Brain microvascular endothelial cell (primary cell): Measurements from ENCODE around the gene RPUSD3.
A peak's percentile ranks its signal among the peaks of the same experiment; 100 is the strongest.
"Not testable (repeated sequence)": the region's sequence is repeated elsewhere in the genome, so short reads cannot be mapped to it uniquely, and the experiment has no call there.

ENCODE experiments used
- DNase-seq: peaks from one replicate; pipeline ENCODE4 v3.0.0-alpha.2; 2020
- H3K27ac ChIP-seq: fragments of 250-450 bp; sonication (Bioruptor Pico); 2 replicates; pipeline ENCODE4 v1.5.1; 2020; ENCODE audit warnings: mild to moderate bottlenecking, moderate library complexity
- H3K27me3 ChIP-seq: fragments of 250-450 bp; sonication (Bioruptor Pico); replicated peaks from 2 replicates; pipeline ENCODE4 v1.5.1; 2020; ENCODE audit warnings: mild to moderate bottlenecking
- H3K36me3 ChIP-seq: fragments of 250-450 bp; sonication (Bioruptor Pico); replicated peaks from 2 replicates; pipeline ENCODE4 v1.5.1; 2020; ENCODE audit warnings: mild to moderate bottlenecking
- H3K4me3 ChIP-seq: 2 replicates; pipeline ENCODE4 v1.5.1; 2011; ENCODE audit warnings: low read depth, mild to moderate bottlenecking, control low read depth, low read length, moderate library complexity
- CTCF ChIP-seq: IDR thresholded peaks from 2 replicates; pipeline ENCODE4 v1.5.1; 2011; ENCODE audit warnings: low read depth, mild to moderate bottlenecking, moderate library complexity, low read length, control low read depth, inconsistent platforms; ENCODE audit errors: missing control alignments
- in situ Hi-C: cut with HindIII; loops from 2 replicates; pipeline ENCODE4 v1.10.0; 2017; ENCODE audit warnings: low sequenced_read_pairs, low pct_ligation_motif_present

The RPUSD3 gene

GRCh38 chr3:9869955-9870354 lies 26.1 kb upstream of the RPUSD3 start:
- Histone ChIP-seq H3K36me3 (no peaks in the 10 kb centered on the region), H3K4me3 (no peak overlapping the region), H3K27me3 (no peaks in the 10 kb centered on the region), H3K27ac (no peak overlapping the region)
- in situ Hi-C loops = no loop called here
- no peak for TF ChIP-seq CTCF
- DNase-seq = no peak

GRCh38 chr3:9867106-9867505 lies 23.3 kb upstream of the RPUSD3 start:
- TF ChIP-seq CTCF = no peak
- Histone ChIP-seq H3K4me3 (no peak overlapping the region), H3K27me3 (no peaks in the 10 kb centered on the region), H3K36me3 (no peaks in the 10 kb centered on the region), H3K27ac (no peak overlapping the region)
- in situ Hi-C loops = no loop called here
- DNase-seq = no peak

- no peak for DNase-seq
- no peaks in the 10 kb centered on the region for H3K27me3 ChIP-seq
- in situ Hi-C loops = no loop called here
- no peaks in the 10 kb centered on the region for H3K36me3 ChIP-seq
- no peak overlapping the region for H3K27ac ChIP-seq
- TF ChIP-seq CTCF = no peak
- H3K4me3 ChIP-seq = no peak overlapping the region
Observed at GRCh38 chr3:9866639-9867038, 22.8 kb upstream of the RPUSD3 start.

- H3K4me3 ChIP-seq = not testable (repeated sequence)
Observed at GRCh38 chr3:9865125-9865637, 21.4 kb upstream of the RPUSD3 start.

DNA sequence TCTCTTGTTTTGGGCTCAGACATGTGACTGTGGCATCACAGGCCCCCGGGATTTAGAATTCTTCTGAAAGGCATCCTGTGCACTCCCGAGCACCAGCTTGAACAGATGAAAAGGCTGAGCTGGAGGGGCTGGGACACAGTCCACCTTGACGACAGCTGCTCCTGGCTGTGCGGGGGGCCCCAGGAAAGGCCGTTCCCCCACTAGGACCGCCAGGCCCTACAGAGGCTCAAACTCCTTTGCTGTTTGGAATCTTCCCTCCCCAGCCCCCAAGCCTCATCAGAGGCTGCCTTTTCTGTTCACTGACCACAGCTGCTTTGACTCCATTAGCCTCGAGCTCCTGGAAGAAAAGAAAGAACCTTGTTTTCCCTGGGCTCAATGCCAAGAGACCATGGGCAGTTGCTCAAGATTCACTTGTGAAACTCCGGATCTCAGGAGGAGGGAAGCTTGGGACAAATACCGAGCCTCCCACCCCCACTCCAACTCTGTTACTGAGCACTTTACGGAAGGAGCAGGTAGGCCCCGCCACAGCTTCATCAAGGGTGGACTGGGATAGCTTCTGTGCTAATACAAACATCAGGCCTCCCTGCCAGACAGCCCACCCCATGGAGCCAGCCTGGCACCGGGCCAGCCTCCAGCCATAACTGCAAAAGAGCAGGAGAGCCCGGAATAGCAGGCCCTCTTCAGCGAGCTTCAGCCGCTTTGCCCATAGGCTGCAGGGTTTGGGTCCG lies 20.6 kb upstream of the RPUSD3 start:
- Histone ChIP-seq H3K4me3 (no peak overlapping the region), H3K27ac (no peak overlapping the region)
- DNase-seq = peak; percentile 76

More at GRCh38 chr3:9865125-9865637, 21.4 kb upstream of the RPUSD3 start:
- DNase-seq, H3K27ac ChIP-seq, H3K27me3 ChIP-seq, in situ Hi-C loops, H3K36me3 ChIP-seq: not testable (repeated sequence)

More for the DNA sequence above, 20.6 kb upstream of the RPUSD3 start:
- no peaks in the 10 kb centered on the region for H3K27me3 ChIP-seq
- H3K36me3 ChIP-seq = no peaks in the 10 kb centered on the region
- in situ Hi-C loops = no loop called here
- no peak for TF ChIP-seq CTCF
